HG02798 (cell line): ENCODE data around the gene XPC.
"Not testable (repeated sequence)": the region's sequence is repeated elsewhere in the genome, so short reads cannot be mapped to it uniquely, and the experiment has no call there.

ENCODE experiments used
- ATAC-seq: cut with Tn5 transposase; IDR thresholded peaks from one replicate; pipeline ENCODE4 v1.9.1; 2021; ENCODE audit warnings: mild to moderate bottlenecking; ENCODE audit not compliant: unreplicated experiment, poor library complexity

The XPC gene

GRCh38 chr3:14124223-14124614, 54.2 kb downstream of the XPC start:
- ATAC-seq, result peak; percentile 49

GRCh38 chr3:14123308-14124222, 54.8 kb downstream of the XPC start:
- no peak for ATAC-seq

GRCh38 chr3:14122301-14122700, 56.1 kb downstream of the XPC start:
- no peak for ATAC-seq

- ATAC-seq, result no peak
Measured at GRCh38 chr3:14121859-14122258, 56.5 kb downstream of the XPC start.

- ATAC-seq, result not testable (repeated sequence)
Measured at GRCh38 chr3:14120921-14121448, 57.4 kb downstream of the XPC start.

- ATAC-seq, result no peak
Measured at GRCh38 chr3:14120111-14120920, 58.1 kb downstream of the XPC start.

- ATAC-seq, result no peak
Measured at GRCh38 chr3:14119651-14120050, 58.8 kb downstream of the XPC start.

GRCh38 chr3:14118400-14119381, 59.7 kb downstream of the XPC start:
- no peak for ATAC-seq

GRCh38 chr3:14117468-14118399, 60.7 kb downstream of the XPC start:
- no peak for ATAC-seq

GRCh38 chr3:14113965-14114635, 64.3 kb downstream of the XPC start:
- ATAC-seq, result no peak

GRCh38 chr3:14110699-14111098, 67.7 kb downstream of the XPC start:
- ATAC-seq, result no peak

- not testable (repeated sequence) for ATAC-seq
Measured at GRCh38 chr3:14109821-14110220, 68.6 kb downstream of the XPC start.

GRCh38 chr3:14097616-14098391, 80.6 kb downstream of the XPC start:
- no peak for ATAC-seq

GRCh38 chr3:14096742-14097141, 81.7 kb downstream of the XPC start:
- ATAC-seq, result no peak
